Adrenal gland (tissue), 12 donors: ENCODE data around the gene CDH6. TPM values are rescaled to one million over a fixed set of nuclear protein-coding genes. Genes with fewer than 3 reads are reported as not detected.

Source experiments
- DNase-seq, 7 donors: peaks; one replicate each; pipeline ENCODE4 v3.0.0-alpha.2; 2019 to 2020
- H3K27ac ChIP-seq, 5 donors: fragments of 200-600 bp; sonication (generic) in 4 of 5; 1 replicate in 3 of 5; 2 replicates in 2 of 5; pipeline versions ENCODE4 v1.5.1 to v1.8.0; 2016 to 2020; ENCODE audit warnings: mild to moderate bottlenecking in 1 of 5
- H3K27me3 ChIP-seq: fragments of 200-600 bp; 2 replicates; pipeline ENCODE4 v1.8.0; 2021
- H3K36me3 ChIP-seq, 2 donors: fragments of 200-600 bp; replicated peaks in 1 of 2; 1 replicate in 1 of 2; 2 replicates in 1 of 2; pipeline versions ENCODE4 v1.5.1 to v1.8.0; 2018 to 2022
- H3K4me1 ChIP-seq, 2 donors: fragments of 200-600 bp; replicated peaks in 1 of 2; 1 replicate in 1 of 2; 2 replicates in 1 of 2; pipeline versions ENCODE4 v1.5.1 to v1.8.0; 2018 to 2021
- H3K4me3 ChIP-seq, 4 donors: fragments of 200-600 bp; sonication (generic) in 3 of 4; one replicate each; pipeline ENCODE4 v1.5.1; 2016 to 2018
- H3K9me3 ChIP-seq, 3 donors: fragments of 200-600 bp; sonication (generic) in 1 of 3; replicated peaks in 1 of 3; 1 replicate in 2 of 3; 2 replicates in 1 of 3; pipeline versions ENCODE4 v1.5.1 to v1.8.0; 2016 to 2021
- CTCF ChIP-seq, 6 experiments: fragments of 450-650 bp in 4 of 6; fragments of 200-600 bp in 2 of 6; sonication (generic) in 1 of 6; IDR thresholded peaks; 1 replicate in 5 of 6; 2 replicates in 1 of 6; pipeline versions ENCODE4 v1.5.1 to v1.8.0; 2016 to 2021; ENCODE audit warnings: antibody characterized with exemption in 6 of 6, mild to moderate bottlenecking in 2 of 6, moderate library complexity in 1 of 6
- POLR2A ChIP-seq, 2 donors: fragments of 450-650 bp; IDR thresholded peaks; one replicate each; pipeline ENCODE4 v1.6.1; 2017; ENCODE audit warnings: antibody characterized with exemption in 2 of 2, mild to moderate bottlenecking in 2 of 2, moderate library complexity in 1 of 2
- whole genome bisulfite sequencing, 4 donors: extraction: QIAGEN DNeasy Blood & Tissue Kit in 2 of 4; methylation state at CpG; one replicate each; pipeline versions ENCODE4 v1.1.5 to v1.1.7; 2013 to 2017; 5-methylcytosine and 5-hydroxymethylcytosine counted together
- intact Hi-C, 2 donors: fragments of 100-400 bp; cut with DNase I; formaldehyde crosslinking; loops; one replicate each; pipeline versions ENCODE4 v1.14.1 to v1.15.0; 2022 to 2023
- polyA plus RNA-seq, 3 donors: library from polyadenylated mRNA; stranded (reverse); fragments of 200-250 nt in 2 of 3; fragments of 350-450 nt in 1 of 3; fragmentation: Illumina TruSeq in 1 of 3; extraction: RNeasy Lipid Tissue Mini Kit (QIAGEN cat#74804) in 1 of 3; gene quantifications; one replicate each; pipeline ENCODE4 v1.2.3, GENCODE V29; 2013 to 2014
- total RNA-seq, 9 donors: library from RNA; depleted of rRNA in 4 of 9; stranded (reverse); fragments of >200 nt in 4 of 9; fragments of 120-200 nt in 1 of 9; fragmentation: NEBNext Ultra II Directional in 1 of 9; extraction: Animal tissue kit (Norgen Biotek cat#: 25700) in 1 of 9; gene quantifications; one replicate each; pipeline versions ENCODE4 v1.1.0 to v1.2.4, GENCODE V29; 2013 to 2023
- donor health status: healthy with polysubstance abuse.
- donor health status: Bipolar disorder and iron deficiency.
- donor health status: DM: yes; HTN: yes; CAD: no.
- donor health status: DM: no; HTN: no; CAD: no.
- donor health status: DM: no; HTN: no; CAD: no.
- donor health status: DM: yes; HTN: yes; CAD: no.

The CDH6 gene
- total and polyA plus RNA-seq, 12 donors, result 0.17 to 2.5 (median 0.50) TPM

GRCh38 chr5:31194892-31195555 lies 1.5 kb downstream of the CDH6 start:
- intact Hi-C loops, result no loop called here
- H3K27me3 ChIP-seq, result peaks cover 28% of the 10 kb centered on the region
- H3K4me1 ChIP-seq, result peaks cover 5 to 10% of the 10 kb centered on the region in 2 donors
- no peaks in the 10 kb centered on the region for H3K9me3 ChIP-seq
- no peaks in the 10 kb centered on the region for H3K36me3 ChIP-seq
- no peak overlapping the region for H3K4me3 ChIP-seq
- TF ChIP-seq CTCF (IDR thresholded peaks at IDR 0.05), result no peak
- no peak for TF ChIP-seq POLR2A (IDR thresholded peaks at IDR 0.05)
- WGBS, 4 donors, result 32 to 42% (median 34%) methylated on average over 5 of the region's 5 CpGs
- H3K27ac ChIP-seq, result no peak overlapping the region
- DNase-seq, result no peak

GRCh38 chr5:31196309-31196708 lies 2.8 kb downstream of the CDH6 start:
- Histone ChIP-seq H3K4me1 (peaks cover 5 to 10% of the 10 kb centered on the region in 2 donors), H3K36me3 (no peaks in the 10 kb centered on the region), H3K27ac (no peak overlapping the region), H3K27me3 (peaks cover 28% of the 10 kb centered on the region), H3K4me3 (no peak overlapping the region), H3K9me3 (no peaks in the 10 kb centered on the region)
- WGBS, 4 donors, result 33 to 63% (median 59%) methylated on average over 2 of the region's 2 CpGs
- TF ChIP-seq POLR2A (IDR thresholded peaks at IDR 0.05), result no peak
- TF ChIP-seq CTCF (IDR thresholded peaks at IDR 0.05), result no peak
- intact Hi-C loops, result no loop called here
- DNase-seq, result no peak

- peaks cover 24% of the 10 kb centered on the region for H3K27me3 ChIP-seq
- H3K36me3 ChIP-seq, result no peaks in the 10 kb centered on the region
- intact Hi-C loops, result no loop called here
- H3K9me3 ChIP-seq, result no peaks in the 10 kb centered on the region
- WGBS, 4 donors, result 18 to 30% (median 21%) methylated on average over 1 of the region's 1 CpG
- peaks cover 5 to 10% of the 10 kb centered on the region in 2 donors for H3K4me1 ChIP-seq
- DNase-seq, result no peak
- H3K27ac ChIP-seq, result no peak overlapping the region
- no peak for TF ChIP-seq POLR2A (IDR thresholded peaks at IDR 0.05)
- TF ChIP-seq CTCF (IDR thresholded peaks at IDR 0.05), result no peak
- no peak overlapping the region for H3K4me3 ChIP-seq
Observed at GRCh38 chr5:31197183-31197582, 3.7 kb downstream of the CDH6 start.

GRCh38 chr5:31204958-31205357 lies 11.5 kb downstream of the CDH6 start:
- H3K27ac ChIP-seq, result no peak overlapping the region

More at GRCh38 chr5:31204958-31205357, 11.5 kb downstream of the CDH6 start:
- H3K4me1 ChIP-seq, result no peaks in the 10 kb centered on the region
- no peak overlapping the region for H3K4me3 ChIP-seq
- 60 to 64% (median 61%) methylated on average over 1 of the region's 1 CpG for WGBS, 4 donors
- H3K36me3 ChIP-seq, result no peaks in the 10 kb centered on the region
- no peak for TF ChIP-seq POLR2A (IDR thresholded peaks at IDR 0.05)
- no peak for TF ChIP-seq CTCF (IDR thresholded peaks at IDR 0.05)
- H3K27me3 ChIP-seq, result no peaks in the 10 kb centered on the region
- no peak for DNase-seq
- intact Hi-C loops, result no loop called here
- H3K9me3 ChIP-seq, result no peaks in the 10 kb centered on the region
